GM12873 (cell line): ENCODE measurements around the gene PSENEN.

Experiments used
- TF ChIP-seq, protein P1 (sequence below): IDR thresholded peaks from 2 replicates; pipeline ENCODE4 v1.5.1; 2012; ENCODE audit warnings: low read depth, mild to moderate bottlenecking, moderate library complexity, low read length, control low read depth; ENCODE audit not compliant: insufficient read depth; ENCODE audit errors: missing control alignments

The PSENEN gene

DNA sequence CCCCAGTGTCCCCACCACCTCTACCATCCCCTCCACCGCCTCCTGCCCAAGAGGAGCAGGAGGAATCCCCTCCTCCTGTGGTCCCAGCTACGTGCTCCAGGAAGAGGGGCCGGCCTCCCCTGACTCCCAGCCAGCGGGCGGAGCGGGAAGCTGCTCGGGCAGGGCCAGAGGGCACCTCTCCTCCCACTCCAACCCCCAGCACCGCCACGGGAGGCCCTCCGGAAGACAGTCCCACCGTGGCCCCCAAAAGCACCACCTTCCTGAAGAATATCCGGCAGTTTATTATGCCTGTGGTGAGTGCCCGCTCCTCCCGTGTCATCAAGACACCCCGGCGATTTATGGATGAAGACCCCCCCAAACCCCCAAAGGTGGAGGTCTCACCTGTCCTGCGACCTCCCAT is 24.8 kb upstream of the PSENEN start:
- TF ChIP-seq, protein P1, sequence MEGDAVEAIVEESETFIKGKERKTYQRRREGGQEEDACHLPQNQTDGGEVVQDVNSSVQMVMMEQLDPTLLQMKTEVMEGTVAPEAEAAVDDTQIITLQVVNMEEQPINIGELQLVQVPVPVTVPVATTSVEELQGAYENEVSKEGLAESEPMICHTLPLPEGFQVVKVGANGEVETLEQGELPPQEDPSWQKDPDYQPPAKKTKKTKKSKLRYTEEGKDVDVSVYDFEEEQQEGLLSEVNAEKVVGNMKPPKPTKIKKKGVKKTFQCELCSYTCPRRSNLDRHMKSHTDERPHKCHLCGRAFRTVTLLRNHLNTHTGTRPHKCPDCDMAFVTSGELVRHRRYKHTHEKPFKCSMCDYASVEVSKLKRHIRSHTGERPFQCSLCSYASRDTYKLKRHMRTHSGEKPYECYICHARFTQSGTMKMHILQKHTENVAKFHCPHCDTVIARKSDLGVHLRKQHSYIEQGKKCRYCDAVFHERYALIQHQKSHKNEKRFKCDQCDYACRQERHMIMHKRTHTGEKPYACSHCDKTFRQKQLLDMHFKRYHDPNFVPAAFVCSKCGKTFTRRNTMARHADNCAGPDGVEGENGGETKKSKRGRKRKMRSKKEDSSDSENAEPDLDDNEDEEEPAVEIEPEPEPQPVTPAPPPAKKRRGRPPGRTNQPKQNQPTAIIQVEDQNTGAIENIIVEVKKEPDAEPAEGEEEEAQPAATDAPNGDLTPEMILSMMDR = no peak

DNA sequence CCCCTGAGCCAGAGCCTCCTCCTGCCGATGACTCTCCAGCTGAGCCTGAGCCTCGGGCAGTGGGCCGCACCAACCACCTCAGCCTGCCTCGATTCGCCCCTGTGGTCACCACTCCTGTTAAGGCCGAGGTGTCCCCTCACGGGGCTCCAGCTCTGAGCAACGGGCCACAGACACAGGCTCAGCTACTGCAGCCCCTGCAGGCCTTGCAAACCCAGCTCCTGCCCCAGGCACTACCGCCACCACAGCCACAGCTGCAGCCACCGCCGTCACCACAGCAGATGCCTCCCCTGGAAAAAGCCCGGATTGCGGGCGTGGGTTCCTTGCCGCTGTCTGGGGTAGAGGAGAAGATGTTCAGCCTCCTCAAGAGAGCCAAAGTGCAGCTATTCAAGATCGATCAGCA is 24.1 kb upstream of the PSENEN start:
- TF ChIP-seq, protein P1 = no peak

DNA sequence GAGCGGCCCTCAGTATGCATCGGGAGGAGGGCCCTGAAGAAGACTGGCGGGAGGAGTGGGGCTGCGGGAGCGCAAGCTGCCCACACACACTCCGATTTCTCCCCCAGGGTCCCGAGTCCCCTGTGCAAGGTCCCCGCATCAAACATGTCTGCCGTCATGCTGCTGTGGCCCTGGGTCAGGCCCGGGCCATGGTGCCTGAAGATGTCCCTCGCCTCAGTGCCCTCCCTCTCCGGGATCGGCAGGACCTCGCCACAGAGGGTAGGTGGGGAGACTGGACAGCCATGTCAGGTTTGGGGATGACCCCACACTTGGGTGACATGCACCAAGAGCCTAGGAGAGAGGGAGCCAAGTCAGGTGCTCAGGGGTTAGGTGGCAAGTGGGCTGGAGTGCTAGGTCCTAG is 23.0 kb upstream of the PSENEN start:
- TF ChIP-seq, protein P1 = no peak

DNA sequence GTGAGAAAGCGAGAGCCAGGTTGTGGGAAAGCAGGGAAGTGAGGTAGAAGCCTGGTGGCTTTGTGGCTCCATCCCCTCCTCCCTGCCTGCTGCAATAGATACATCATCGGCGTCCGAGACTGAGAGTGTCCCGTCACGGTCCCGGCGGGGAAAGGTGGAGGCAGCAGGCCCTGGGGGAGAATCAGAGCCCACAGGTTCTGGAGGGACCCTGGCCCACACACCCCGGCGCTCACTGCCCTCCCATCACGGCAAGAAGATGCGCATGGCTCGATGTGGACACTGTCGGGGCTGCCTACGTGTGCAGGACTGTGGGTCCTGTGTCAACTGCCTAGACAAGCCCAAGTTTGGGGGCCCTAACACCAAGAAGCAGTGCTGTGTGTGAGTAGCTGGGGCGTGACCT is 22.6 kb upstream of the PSENEN start:
- TF ChIP-seq, protein P1 = no peak

DNA sequence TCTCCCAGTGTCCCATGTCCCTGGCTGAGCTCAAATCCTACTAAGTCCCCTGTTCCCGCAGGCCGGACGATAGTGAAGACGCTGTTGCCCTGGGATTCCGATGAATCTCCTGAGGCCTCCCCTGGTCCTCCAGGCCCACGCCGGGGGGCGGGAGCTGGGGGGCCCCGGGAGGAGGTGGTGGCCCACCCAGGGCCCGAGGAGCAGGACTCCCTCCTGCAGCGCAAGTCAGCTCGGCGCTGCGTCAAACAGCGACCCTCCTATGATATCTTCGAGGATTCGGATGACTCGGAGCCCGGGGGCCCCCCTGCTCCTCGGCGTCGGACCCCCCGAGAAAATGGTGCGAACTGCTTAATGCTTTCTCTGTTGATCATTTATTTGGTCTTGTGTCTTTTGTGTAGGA is 21.8 kb upstream of the PSENEN start:
- TF ChIP-seq, protein P1 = no peak

DNA sequence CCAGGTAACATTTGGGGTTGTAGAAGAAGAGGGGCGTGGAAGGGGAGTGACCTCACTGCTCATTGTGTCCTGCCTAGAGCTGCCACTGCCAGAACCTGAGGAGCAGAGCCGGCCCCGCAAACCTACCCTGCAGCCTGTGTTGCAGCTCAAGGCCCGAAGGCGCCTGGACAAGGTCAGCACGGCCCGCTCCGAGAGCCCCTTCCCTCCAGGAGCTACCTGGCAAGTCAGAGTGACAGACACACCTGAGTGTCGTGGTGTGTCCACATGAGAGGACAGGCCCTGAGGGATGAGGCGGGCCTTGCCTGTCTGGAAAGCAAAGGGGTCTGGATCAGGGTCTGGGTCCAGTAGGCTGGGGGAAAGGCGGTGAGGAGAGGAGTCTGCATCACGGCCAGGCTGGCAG is 20.9 kb upstream of the PSENEN start:
- TF ChIP-seq, protein P1 = no peak

DNA sequence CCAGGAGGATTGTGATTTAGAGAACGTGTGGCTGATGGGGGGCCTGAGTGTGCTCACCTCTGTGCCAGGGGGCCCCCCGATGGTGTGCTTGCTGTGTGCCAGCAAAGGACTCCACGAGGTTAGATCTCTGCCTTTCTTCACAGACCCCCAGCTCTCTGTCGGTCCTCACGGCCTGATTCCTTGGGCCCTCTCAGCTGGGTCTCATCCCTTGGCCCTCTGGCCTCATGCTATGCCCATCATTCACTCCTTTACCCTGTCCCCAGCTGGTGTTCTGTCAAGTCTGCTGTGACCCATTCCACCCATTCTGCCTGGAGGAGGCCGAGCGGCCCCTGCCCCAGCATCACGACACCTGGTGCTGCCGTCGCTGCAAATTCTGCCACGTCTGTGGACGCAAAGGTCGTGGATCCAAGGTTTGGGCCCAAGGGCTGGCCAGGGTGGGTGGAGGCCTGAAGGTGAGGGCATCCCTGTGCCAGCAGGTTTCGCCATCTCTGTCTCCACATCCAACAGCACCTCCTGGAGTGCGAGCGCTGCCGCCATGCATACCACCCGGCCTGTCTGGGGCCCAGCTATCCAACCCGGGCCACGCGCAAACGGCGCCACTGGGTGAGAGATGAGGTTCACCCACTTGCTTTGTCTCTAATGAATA is 20.1 kb upstream of the PSENEN start:
- TF ChIP-seq, protein P1 = no peak
